Measurements from ENCODE around the gene TNFRSF25.

DNA sequence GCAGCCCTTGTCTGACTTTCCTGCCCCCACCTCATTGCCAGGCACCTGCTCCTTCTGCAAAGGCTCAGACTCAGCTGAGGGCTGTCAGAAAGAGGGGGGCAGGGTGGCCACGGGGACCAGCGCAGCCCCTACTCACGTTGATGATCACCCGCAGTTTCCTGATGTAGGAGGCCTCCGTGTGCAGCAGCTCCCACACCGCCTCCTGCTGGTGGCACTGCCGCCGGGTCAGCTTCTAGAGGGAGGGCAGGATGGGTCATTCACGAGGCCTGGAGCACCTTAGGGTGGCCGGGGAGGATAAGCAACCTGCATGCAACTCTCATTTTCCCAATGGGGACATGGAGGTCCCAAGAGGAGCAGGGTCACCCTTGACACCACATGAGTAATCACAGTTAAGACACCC is 6.4 kb upstream of the TNFRSF25 start:
- TF ChIP-seq, protein P1, sequence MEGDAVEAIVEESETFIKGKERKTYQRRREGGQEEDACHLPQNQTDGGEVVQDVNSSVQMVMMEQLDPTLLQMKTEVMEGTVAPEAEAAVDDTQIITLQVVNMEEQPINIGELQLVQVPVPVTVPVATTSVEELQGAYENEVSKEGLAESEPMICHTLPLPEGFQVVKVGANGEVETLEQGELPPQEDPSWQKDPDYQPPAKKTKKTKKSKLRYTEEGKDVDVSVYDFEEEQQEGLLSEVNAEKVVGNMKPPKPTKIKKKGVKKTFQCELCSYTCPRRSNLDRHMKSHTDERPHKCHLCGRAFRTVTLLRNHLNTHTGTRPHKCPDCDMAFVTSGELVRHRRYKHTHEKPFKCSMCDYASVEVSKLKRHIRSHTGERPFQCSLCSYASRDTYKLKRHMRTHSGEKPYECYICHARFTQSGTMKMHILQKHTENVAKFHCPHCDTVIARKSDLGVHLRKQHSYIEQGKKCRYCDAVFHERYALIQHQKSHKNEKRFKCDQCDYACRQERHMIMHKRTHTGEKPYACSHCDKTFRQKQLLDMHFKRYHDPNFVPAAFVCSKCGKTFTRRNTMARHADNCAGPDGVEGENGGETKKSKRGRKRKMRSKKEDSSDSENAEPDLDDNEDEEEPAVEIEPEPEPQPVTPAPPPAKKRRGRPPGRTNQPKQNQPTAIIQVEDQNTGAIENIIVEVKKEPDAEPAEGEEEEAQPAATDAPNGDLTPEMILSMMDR (IDR thresholded peaks at IDR 0.05; ENCODE audit: poor library complexity) = peak; percentile 20
- TF ChIP-seq EZH2phosphoT487 (IDR thresholded peaks at IDR 0.05; ENCODE audit: low read depth, severe bottlenecking, unreplicated experiment) (no peak), EZH2 (IDR thresholded peaks at IDR 0.05; ENCODE audit: borderline replicate concordance) (no peak)
